ENCODE data around the gene NHLRC2.
"Not testable (repeated sequence)": the region's sequence is repeated elsewhere in the genome, so short reads cannot be mapped to it uniquely, and the experiment has no call there.

Gene NHLRC2

GRCh38 chr10:113854013-113854760 lies at the start of gene NHLRC2, which contains the start of gene DCLRE1A:
Gene NHLRC2, plus strand, starts transcription at chr10:113854661. Its CDS starts 212 bp downstream, at chr10:113854873.
Gene DCLRE1A, minus strand, starts transcription at chr10:113854082. Its CDS starts 900 bp downstream, at chr10:113853182.
- ATAC-seq (peak; percentile 51), DNase-seq (peak; percentile 77)

- ATAC-seq = no peak
- no peak for DNase-seq
Measured at GRCh38 chr10:113806503-113806902, 48.0 kb upstream of the NHLRC2 start.

GRCh38 chr10:113808168-113808567 lies 46.3 kb upstream of the NHLRC2 start:
- no peak for DNase-seq
- ATAC-seq = no peak

- not testable (repeated sequence) for DNase-seq, ATAC-seq
Measured at GRCh38 chr10:113814700-113815099, 39.8 kb upstream of the NHLRC2 start.

GRCh38 chr10:113819989-113820388 lies 34.5 kb upstream of the NHLRC2 start:
- no peak for DNase-seq
- ATAC-seq = no peak

- DNase-seq (no peak), ATAC-seq (no peak)
Measured at GRCh38 chr10:113820507-113820906, 34.0 kb upstream of the NHLRC2 start.

- DNase-seq, ATAC-seq: not testable (repeated sequence)
Measured at GRCh38 chr10:113821306-113821705, 33.2 kb upstream of the NHLRC2 start.

DNA sequence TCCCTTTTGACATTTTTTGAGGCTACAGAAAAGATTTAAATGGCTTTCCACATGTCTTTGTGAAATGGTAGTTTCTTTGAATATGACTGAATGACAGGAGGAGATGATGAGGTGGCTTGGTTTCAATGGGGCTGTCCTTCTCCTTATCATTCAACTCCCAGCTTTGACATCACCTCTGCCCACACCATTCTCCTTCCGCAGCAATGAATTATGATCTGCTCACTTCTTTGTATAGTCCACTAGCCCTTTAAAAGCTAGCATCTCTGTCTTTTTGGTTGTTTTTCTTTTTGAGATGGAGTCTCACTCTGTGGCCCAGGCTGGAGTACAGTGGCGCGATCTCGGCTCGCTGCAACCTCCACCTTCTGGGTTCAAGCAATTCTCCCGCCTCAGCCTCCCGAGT lies 32.3 kb upstream of the NHLRC2 start:
- ATAC-seq (no peak), DNase-seq (no peak)

DNA sequence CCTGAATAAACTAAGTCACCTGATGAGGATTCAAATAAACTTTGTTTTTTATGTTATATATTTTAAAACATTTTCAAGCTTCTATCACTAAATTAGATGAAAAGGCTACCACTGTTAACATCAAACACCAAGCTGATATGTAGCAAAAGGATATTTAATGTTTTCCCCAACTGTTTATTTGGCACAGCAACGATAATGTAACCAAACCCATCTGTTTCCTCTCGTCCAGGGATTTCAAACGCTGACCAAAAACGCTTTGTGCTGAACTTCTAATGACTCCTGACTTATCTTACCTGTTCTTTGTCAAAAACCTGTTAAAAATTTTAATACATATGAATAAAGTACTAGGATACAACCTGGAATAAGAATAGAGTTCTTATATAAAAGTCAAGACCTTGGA lies 31.1 kb upstream of the NHLRC2 start:
- ATAC-seq = no peak
- DNase-seq = no peak

- no peak for ATAC-seq
- no peak for DNase-seq
Measured at GRCh38 chr10:113825791-113826190, 28.7 kb upstream of the NHLRC2 start.

- not testable (repeated sequence) for ATAC-seq, DNase-seq
Measured at GRCh38 chr10:113828567-113828966, 25.9 kb upstream of the NHLRC2 start.

GRCh38 chr10:113842171-113842570 lies 12.3 kb upstream of the NHLRC2 start:
- ATAC-seq = peak; percentile 46

GRCh38 chr10:113843972-113844485 lies 10.4 kb upstream of the NHLRC2 start:
- no peak for ATAC-seq
- no peak for DNase-seq

More at GRCh38 chr10:113842171-113842570, 12.3 kb upstream of the NHLRC2 start:
- no peak for DNase-seq

DNA sequence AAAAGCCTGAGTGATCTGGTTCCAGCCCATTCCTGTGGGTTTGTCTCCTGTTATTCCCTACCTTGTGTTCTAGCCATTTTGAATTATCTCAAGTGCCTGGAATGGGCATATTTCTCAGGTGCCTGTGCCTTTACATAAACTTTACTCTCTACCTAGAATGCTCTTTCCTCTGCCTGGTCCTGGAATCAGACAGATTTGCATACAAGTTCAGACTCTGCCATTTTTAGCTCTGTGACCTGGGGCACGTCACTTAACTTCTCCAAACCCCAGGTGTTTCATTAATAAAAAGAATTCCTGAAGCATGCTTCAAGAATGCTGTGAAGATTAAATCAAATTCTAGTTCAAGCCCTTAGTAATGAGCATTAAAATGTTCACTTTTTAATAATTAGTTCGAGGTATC lies 8.4 kb upstream of the NHLRC2 start:
- no peak for DNase-seq

GRCh38 chr10:113849140-113849803 lies 5.2 kb upstream of the NHLRC2 start:
- DNase-seq (no peak), ATAC-seq (no peak)

More for the DNA sequence above, 8.4 kb upstream of the NHLRC2 start:
- ATAC-seq = no peak

DNA sequence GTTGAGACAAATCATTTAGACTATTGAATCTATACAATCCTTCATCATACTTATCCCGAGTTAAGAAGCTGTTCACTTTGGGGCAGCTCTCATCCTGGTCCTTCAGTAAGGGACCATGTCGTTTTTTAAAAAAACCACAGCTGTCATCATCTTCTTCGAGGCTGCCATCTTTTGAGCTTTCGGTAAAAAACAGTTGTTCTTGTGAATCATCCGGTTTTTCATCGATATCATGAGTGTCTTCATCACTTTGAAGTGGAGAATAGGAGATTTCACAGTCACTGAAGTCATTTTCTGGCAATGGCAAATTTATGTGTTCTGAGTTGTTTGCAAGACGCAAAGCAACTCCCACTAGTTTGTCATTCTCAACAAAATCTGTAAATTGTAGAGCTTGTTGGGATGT lies 4.5 kb upstream of the NHLRC2 start:
- no peak for ATAC-seq
- no peak for DNase-seq

- ATAC-seq (no peak), DNase-seq (no peak)
Measured at GRCh38 chr10:113853578-113854012, 866 bp upstream of the NHLRC2 start.

GRCh38 chr10:113854761-113855588 lies 514 bp downstream of the NHLRC2 start:
- DNase-seq (peak; percentile 54), ATAC-seq (peak; percentile 64)

GRCh38 chr10:113856563-113856962 lies 2.1 kb downstream of the NHLRC2 start:
- ATAC-seq (no peak), DNase-seq (no peak)

GRCh38 chr10:113857210-113857609 lies 2.7 kb downstream of the NHLRC2 start:
- DNase-seq = no peak
- ATAC-seq = no peak

DNA sequence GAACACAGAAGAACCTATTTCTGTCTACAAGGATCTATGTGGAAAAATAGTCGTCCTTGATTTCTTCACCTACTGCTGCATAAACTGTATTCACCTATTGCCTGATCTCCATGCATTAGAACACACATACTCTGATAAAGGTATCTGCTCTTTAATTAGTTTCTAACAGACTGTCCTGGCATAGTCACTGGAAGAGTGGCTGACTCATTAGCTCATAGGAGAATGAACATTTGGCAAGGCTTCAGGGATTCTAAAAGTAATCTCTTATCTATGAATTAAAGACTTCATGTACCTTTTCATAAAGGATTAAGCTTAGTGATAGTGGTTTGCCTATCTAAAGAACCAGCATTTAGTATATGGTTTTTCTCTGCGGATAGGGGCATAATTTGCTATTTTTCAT lies 4.1 kb downstream of the NHLRC2 start:
- no peak for DNase-seq
- ATAC-seq = no peak

DNA sequence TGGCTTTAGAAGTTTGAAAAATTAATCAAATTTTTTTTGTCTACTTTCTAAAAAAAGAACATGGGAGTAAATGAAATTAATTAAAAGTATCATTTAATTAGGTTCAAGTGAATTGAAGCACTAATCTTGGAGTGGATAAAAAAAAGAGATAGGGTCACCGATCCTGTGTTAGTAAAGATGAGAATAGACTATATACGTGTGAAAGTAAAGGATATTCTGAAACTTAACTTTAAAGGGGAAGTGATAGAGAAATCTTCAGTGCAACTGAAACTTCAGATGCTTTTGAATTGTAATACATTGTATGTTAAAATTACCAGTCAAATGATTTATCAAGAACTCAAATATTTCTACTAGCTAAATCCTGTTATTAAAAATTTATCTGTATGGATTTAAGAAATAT lies 4.8 kb downstream of the NHLRC2 start:
- ATAC-seq (no peak), DNase-seq (no peak)

Data from stimulated activated naive CD8-positive, alpha-beta T cell treated with anti-CD3 and anti-CD28 coated beads, Interleukin-15, Interleukin-2, amounts not matched to agents 100 U/mL and 50 U/mL, for 24 hours (primary cell).